PFSK-1 (cell line): ENCODE data around the gene MAD1L1.

Experiments used
- POLR2AphosphoS5 ChIP-seq: IDR thresholded peaks from 2 replicates; pipeline ENCODE4 v1.6.1; 2012; ENCODE audit warnings: low read depth, mild to moderate bottlenecking, control low read depth, low read length, moderate library complexity
- SIN3A ChIP-seq: IDR thresholded peaks from 2 replicates; pipeline ENCODE4 v1.6.1; 2012; ENCODE audit warnings: mild to moderate bottlenecking, low read length, moderate library complexity, borderline replicate concordance; ENCODE audit not compliant: insufficient read depth
- TAF1 ChIP-seq: IDR thresholded peaks from 2 replicates; pipeline ENCODE4 v1.6.1; 2012; ENCODE audit warnings: low read length, control low read depth, borderline replicate concordance; ENCODE audit not compliant: insufficient read depth
- TF ChIP-seq, protein P1 (sequence below), 2 experiments: IDR thresholded peaks; 2 replicates each; pipeline versions ENCODE4 v1.6.1 to v1.8.0; 2011 to 2012; ENCODE audit warnings: low read depth in 2 of 2, low read length in 2 of 2, control low read depth in 1 of 2, inconsistent platforms in 1 of 2, mild to moderate bottlenecking in 1 of 2, moderate library complexity in 1 of 2; ENCODE audit not compliant: insufficient read depth in 1 of 2

DNA sequence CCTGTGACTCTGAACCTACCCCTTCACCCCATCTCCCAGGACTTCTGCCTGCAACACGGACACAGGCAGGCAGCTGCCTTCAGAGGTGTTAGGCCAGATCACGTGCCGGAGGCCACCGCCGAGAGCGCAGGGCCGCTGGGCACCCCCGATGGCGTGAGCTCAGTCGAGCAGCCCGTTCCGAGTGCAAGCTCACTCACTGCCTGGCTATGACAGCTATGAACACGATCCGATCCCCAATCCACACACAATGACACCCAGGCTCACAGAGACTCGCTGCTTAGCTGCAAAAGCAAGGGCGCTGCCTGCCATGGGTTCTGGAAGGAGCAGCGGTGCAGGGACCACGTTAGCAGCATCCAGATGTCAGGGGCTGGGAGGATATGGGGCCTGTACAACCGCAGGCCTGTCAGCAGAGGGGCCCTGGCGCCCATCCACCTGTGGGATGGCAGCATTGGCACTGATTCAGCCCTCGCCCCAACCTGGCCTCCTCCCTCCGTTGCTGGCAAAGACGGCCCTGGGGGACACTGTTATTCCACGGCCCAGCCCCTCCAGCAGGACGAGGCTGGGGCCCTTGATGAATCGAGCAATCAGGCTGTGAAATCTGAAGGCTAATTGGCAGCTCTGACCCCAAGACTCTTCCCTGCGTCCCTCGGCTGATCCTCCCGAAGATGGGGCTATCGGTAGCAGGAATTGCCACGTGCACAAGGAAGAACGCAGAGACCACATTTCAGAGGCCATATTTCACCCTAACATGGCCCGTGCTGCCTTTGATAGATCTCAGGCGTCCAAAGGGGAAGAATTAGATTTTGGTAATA is 332.6 kb downstream of the MAD1L1 start:
- TF ChIP-seq, protein P1, sequence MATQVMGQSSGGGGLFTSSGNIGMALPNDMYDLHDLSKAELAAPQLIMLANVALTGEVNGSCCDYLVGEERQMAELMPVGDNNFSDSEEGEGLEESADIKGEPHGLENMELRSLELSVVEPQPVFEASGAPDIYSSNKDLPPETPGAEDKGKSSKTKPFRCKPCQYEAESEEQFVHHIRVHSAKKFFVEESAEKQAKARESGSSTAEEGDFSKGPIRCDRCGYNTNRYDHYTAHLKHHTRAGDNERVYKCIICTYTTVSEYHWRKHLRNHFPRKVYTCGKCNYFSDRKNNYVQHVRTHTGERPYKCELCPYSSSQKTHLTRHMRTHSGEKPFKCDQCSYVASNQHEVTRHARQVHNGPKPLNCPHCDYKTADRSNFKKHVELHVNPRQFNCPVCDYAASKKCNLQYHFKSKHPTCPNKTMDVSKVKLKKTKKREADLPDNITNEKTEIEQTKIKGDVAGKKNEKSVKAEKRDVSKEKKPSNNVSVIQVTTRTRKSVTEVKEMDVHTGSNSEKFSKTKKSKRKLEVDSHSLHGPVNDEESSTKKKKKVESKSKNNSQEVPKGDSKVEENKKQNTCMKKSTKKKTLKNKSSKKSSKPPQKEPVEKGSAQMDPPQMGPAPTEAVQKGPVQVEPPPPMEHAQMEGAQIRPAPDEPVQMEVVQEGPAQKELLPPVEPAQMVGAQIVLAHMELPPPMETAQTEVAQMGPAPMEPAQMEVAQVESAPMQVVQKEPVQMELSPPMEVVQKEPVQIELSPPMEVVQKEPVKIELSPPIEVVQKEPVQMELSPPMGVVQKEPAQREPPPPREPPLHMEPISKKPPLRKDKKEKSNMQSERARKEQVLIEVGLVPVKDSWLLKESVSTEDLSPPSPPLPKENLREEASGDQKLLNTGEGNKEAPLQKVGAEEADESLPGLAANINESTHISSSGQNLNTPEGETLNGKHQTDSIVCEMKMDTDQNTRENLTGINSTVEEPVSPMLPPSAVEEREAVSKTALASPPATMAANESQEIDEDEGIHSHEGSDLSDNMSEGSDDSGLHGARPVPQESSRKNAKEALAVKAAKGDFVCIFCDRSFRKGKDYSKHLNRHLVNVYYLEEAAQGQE (IDR thresholded peaks at IDR 0.05; ENCODE audit: insufficient read depth in 1 of 2, low read depth in 2 of 2, low read length in 2 of 2) = no peak
- TF ChIP-seq POLR2AphosphoS5 (no peak), TAF1 (no peak), SIN3A (no peak)
